HL-60/S4 treated with retinoic acid at 250 ng/mL for 4 days and 3 days (cell line): ENCODE data around the gene LRRK2.

Source experiments
- in situ Hi-C: fragments of 300-500 bp; cut with MboI; formaldehyde crosslinking; loops from 2 replicates; pipeline ENCODE4 v1.7.0; 2022; ENCODE audit warnings: low sequenced_read_pairs

The LRRK2 gene

DNA sequence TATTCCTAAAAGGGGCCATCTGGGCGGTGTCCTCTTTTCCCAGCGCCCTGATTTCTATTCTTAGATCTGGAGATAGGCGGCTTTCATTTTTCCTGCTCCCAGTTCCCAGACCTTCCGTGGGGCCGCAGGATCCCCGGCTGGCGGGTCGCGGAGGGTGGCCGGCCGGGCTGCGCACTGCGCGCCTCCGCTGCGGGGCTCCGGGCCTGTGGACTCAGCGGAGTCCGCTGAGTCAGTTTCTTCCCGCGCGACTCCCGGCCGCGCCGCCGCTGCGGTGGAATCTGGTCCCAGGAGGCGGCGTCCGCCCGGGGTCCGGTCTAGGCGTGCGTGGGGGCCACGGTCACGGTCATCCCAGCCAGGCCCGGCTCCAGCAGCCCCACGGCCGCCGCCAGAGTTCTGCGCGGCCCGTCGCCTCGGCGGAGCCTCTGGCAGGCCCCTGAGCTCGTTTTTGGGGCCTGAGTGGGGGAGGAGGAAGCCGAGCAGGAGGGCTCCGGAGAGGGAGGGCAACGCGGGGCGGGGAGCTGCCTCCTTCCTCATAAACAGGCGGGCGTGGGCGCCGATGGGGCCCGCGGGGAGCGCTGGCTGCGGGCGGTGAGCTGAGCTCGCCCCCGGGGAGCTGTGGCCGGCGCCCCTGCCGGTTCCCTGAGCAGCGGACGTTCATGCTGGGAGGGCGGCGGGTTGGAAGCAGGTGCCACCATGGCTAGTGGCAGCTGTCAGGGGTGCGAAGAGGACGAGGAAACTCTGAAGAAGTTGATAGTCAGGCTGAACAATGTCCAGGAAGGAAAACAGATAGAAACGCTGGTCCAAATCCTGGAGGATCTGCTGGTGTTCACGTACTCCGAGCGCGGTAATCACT is at the start of gene LRRK2:
Gene LRRK2, plus strand, starts transcription at position 559 of the 853 bp plus-strand sequence. Its CDS starts 135 bp downstream, at position 694.
- in situ Hi-C loops = no loop called here

DNA sequence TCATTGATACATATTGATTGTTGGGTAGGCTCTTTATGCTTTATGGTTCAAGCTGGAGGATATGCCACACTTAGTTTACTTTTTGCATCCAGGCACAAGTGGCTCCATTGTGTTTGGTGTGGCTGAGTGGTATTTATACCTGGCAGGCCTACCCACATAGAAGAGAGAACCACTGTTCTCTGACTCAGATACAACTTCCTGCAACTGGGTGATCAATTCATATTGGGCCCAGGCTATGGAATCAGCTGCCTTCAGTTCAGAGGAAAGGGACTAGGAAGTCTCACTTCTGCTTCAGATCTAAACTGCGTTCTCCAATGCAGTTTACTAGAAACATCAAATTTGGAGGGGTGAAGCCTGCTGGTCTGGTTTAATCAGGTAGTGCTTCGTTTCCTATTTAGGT is 49.8 kb upstream of the LRRK2 start:
- in situ Hi-C loops = no loop called here

DNA sequence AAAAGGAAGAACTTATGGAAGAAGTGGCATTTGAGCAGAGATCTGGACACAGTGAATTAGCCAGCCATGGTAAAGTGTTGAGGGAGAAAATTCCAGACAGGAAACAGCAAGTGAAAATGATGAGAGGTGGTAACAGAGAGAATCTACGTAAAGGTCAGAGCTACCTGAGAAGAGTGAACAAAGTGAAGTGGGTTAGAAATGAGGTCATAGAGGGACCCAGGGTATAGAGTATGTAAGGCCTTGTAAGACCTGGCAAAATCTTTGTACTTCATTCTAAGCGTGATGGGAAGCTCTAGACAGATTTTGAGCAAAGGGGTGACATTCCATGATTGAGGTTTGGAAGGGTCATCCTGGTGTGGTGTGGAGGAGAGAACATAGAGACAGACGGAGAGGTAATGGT is 49.3 kb upstream of the LRRK2 start:
- in situ Hi-C loops = no loop called here

DNA sequence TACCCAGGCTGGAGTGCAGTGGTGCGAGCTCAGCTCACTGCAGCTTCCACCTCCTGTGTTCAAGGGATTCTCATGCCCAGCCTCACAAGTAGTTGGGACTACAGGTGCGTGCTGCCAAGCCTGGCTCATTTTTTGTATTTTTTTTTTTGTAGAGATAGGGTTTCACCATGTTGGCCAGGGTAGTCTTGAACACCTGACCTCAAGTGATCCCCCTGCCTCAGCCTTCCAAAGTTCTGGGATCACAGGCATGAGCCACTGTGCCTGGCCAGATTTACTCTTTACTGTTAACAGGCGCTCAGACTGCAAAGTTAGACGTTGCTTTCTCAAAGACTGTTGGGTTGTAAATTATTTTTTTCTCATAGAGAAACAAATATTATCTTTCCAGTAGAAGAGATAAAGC is 46.1 kb upstream of the LRRK2 start:
- in situ Hi-C loops = no loop called here

DNA sequence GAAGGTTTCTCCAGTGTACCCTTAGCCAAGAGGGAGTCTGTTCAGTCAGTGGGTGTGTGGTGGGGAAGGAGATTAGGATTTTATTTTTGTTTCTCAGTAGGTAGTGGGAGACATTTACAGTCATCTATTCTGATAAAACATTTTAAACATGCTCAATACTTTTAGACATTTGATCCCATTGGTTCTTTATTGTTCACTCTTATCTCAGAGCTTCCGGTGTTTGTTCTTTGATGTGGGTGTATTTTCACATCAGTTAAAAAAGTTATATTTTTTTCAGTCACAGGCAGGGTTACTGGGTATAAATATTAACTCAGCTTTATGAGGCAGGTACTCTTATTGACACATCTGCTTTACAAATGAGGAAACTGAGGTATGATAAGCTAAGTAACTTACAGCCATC is 43.3 kb upstream of the LRRK2 start:
- in situ Hi-C loops = no loop called here

DNA sequence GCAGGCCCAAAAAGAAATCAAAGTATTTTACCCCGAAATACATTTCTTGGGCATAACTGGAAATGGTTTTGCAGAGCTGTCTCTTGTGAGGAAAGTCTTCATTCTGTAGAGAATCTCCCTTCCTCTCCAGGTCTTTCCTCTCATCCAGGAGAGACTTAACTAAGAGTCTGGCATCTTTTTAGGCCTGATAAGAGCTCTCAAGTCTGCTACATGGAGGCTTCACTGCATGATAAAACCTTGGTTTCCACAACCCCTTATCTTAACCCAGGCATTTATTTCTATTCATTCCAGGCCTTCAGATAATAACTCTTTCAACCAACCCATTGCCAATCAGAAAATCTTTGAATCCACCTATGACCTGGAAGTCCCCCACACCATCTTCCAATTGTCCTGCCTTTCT is 41.1 kb upstream of the LRRK2 start:
- in situ Hi-C loops = no loop called here

DNA sequence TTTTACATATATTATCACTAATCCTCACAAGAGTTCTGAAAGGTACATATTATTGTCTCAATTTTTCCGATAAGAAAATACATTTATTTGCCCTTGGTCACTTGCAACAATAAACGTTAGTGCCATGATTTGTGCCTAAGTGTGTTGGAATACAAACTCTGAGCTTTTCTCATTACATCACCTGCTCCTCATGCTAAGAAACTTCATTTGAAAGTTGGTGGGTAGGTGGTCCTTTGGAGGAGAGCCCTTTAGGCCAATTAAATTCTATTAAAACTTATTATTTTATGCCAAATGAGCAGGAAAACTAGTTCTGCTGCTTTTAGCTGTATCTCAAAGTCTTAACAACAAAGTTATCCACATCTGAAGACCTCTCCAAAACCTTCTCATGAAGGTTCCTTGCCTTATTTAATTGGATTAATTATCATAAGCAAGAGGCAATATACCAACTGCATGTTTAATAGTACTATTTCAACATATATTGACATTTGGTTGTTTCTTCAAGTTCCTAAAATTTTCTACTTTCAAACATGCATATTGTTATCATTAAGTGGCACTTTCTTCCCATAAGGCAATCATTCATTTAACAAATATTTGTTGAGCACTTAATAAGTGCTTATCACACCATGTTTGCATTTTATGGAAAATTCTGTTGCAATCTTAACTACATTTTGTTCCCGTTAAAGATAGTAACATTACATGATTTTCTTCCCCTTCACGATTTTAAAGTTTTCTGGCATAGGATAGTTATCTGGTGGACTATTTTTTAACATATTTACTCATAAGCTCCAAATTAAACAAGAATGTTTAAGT is 40.1 kb upstream of the LRRK2 start:
- in situ Hi-C loops = no loop called here

DNA sequence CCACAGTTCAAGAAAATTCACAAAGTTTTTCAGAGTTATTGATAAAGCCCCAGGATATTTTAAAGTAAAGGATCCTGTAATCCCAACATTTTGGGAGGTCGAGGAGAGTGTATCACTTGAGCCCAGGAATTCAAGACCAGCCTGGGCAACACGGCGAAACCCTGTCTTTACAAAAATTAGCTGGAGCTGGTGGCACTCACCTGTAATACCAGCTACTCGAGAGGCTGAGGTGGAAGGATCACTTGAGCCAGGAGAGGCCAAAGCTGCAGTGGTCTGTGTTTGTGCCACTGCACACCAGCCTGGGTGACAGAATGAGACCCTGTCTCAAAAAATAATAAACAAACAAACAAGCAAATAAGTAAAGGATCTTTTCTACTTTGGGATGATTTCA is 39.5 kb upstream of the LRRK2 start:
- in situ Hi-C loops = no loop called here

DNA sequence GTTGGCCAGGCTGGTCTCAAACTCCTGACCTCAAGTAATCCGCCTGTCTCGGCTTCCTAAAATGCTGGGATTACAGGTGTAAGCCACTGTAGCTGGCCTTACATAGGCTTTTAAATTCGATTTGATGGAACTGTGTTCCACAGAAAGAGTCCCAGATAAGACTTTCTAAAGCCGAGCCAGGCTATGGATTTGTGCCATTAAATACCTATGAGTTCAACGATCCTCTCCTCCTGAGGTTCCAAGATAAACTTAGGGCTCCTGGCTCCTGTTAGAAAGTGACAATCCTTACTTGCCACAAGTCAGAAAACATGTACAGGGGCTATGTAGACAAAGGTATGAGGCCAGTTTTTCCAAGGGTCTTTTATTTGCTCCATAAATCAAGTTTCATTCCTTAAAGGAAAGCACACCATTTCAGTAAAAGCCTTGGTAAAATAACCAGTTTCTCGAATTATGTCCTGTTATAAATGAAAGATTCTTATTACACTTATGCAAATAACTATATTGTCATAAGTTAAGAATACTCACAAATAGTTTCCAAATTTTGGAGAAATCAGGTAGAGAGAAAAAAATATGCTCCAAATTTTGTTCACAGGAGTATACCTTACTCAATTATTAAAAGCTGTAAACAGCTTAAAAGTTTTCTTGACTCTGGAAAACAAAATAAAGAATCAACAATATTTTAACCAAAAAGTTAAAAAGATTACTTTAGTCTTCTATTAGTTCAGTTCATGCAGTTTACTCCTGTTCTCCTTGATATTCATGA is 36.1 kb upstream of the LRRK2 start:
- in situ Hi-C loops = no loop called here

DNA sequence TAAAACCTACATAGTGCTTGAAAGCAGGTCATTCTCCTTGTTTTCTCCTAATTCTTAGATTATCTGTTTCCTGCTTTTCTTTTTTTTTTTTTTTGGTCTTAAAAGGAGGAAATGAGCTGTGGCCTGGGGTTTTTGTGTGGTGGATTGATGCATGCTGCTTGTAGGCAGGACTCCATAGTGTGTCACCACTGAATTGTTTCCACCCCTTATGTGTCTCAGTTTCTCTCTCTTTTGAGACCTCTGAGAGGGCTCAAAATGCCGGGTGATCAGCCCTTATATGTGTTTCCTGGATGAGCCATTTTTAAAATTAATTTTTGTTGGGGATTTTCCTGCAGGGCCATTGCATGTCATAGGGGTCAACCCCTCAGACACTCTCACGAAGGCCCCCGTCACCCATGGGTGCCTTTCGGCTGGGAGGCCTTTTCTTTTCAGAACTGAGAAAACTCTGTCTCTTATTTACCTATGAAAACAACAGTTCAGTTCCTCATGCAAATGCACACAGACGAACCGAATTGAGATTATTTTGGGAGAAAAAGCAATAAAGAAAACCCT is 32.0 kb upstream of the LRRK2 start:
- in situ Hi-C loops = no loop called here

DNA sequence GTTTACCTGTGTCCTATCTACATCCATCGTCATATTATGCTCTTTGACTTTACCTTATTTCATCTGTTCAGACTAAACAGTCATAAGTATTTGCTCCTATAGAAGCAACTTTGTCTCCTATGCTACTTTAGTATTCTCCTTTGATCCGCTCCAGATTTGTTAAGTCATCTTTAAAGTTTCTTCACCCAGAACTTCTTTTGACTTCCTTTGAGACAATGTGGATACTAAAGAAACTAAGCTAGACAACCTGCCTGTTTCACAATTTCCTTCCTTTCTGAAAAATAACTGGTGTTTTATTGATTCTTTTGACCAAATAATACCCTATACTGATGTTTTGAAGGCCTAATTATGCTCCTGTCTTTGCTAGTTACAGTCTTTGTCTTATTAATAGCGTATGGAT is 30.0 kb upstream of the LRRK2 start:
- in situ Hi-C loops = no loop called here

DNA sequence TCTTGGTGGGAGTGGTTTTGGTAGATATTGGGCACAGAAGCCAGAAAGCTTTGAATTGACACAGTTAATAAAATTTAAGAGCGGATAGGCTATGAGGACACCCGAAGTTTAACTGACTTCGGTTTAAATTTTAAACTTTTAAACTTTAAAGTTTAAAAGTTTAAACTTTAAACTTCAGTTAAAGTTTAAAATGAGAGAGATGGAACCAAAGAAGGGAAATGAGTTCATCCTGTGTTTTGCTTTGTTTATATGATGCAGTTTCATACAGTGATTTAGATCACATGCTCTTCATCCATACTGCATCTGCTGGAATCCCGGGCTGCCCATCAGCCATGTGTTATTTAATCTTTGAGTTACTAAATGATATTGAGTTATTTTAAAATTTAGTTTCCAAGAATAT is 27.2 kb upstream of the LRRK2 start:
- in situ Hi-C loops = no loop called here

DNA sequence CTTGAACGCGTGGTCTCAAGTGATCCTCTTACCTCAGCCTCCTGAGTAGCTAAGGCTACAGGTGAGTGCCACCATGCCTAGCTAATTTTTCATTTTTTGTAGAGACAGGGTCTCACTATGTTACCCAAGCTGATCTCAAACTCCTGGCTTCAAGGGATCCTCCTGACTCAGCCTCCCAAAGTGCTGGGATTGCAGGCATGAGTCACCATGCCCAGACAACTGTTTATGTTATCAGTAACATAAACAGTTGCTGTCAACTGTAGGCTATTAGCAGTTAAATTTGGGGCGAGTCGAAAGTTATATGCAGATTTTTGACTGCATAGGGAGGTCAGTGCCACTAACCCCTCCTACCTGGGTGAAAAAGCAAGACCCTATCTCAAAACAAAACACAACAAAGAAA is 26.2 kb upstream of the LRRK2 start:
- in situ Hi-C loops = no loop called here

DNA sequence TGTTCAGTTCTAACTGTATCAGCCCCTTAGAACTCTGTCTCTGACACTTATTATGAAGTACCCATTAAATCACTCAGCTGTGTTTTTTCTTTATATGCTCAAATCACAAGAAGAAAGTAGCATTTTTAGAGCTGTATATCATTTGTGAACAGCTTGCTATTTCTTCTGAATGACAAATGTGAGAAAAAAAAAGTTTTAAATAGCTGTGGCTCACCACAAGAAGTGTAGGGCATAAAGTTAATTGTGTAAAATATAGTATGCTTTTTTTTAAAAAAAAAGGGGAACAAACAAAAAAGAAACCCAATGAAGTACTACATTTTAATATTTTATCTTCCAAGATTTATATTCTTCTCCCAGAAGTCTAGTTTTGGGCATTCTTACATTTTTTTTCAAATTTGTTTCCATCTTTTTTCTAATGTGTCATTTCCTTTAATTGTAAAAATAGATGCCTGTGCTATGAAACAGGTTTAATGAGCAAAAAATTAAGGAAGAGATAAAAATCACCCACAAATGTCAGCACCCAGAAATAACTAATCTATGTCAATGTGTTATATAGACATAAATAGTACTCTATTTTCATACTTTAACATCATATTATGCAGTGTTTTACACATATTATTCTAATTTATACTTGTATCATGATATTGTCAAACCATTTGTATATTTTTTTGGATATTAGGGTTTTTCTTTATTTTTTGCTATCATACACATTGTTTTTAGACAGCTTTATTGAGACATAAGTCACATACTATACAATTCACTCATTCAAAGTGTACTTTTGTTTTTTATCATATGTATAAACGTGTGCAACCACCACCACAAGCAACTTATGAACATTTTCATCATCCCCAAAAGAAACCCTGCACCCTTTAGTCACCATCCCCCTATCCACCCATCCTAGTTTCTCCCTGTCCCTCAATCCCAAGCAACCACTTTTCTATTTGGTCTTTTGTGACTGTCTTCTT is 22.4 kb upstream of the LRRK2 start:
- in situ Hi-C loops = no loop called here

DNA sequence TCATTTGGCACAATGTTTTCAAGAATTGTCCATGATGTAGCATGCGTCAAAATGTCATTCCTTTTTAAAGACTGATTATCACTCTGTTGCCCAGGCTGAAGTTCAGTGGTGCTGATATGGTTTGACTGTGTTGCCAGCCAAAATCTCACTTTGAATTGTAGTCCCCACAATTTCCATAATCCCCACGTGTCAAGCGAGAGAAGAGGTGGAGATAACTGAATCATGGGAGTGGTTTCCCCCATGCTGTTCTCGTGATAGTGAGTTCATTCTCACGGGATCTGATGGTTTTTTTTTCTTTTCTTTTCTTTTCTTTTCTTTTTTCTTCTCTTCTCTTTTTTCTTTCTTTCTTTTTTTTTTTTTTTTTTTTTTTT is 21.8 kb upstream of the LRRK2 start:
- in situ Hi-C loops = no loop called here

DNA sequence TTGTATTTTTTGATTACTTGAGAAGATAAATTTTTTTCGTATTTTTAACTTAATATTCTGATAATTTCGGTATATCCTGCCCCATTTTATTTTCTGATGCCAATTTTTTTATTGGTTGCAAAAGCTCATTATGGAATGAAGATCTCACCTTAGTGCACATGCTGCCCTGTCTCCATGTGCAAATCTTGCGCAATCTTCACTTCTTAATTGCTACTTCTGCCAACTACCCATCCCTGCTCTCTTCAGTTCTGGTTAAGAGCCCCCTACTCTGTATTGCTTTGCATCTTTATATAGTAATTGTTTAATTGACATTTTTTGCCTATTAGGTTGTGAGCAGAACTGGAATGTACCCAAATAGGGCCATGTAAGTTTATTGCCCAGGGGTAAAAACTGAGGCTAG is 20.5 kb upstream of the LRRK2 start:
- in situ Hi-C loops = no loop called here

DNA sequence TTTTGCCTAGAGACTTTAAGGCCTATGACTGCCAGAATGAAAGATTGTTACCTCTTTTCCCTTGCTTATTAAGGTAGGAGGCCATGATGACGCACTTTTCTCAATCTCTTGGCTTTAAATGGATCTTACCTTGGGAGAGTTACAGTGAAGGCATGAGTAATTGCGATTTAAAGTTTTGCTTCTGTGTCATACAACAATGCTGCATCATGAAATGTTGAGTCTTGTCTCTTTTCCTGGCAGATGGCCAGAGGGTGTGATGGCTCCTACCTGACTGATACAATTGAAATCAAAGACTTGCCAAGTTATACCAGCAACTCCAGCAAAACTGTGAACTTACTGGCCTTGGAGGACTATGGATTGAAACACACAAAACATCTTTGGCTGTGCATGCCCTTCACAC is 17.2 kb upstream of the LRRK2 start:
- in situ Hi-C loops = no loop called here

DNA sequence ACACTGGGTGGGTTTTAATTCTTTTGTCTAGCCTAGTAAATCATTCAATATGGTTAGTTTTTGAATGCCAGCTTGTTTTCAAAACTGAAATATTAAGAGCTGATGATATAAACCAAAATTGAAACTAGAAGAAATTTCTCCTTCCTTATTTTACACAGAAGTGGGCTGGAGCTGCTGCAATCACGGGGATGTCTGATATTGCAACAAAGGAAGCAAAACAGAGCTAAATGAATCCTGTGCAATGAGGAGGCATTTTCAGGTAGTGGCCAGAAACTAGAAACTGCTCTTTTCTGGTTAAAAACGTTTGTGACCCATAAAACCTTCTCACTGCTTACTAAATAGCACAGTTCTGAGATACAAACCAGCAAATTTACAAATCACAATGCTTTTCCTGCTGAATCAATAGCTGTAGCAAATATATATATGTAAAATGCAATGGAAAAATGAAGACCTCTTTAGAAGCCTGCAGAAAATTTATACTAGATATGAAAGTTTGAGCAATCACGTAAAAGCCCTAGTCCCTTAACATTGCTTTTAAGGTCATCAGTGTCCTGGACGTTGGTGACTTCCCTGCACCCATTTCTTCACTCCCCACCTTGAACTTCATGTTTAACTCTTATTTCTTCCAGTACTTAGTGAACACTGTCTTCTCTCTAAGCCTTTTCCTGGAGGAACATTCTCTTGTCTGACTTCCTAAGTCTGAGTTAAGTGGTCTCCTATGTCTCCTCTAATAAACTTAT is 15.9 kb upstream of the LRRK2 start:
- in situ Hi-C loops = no loop called here

DNA sequence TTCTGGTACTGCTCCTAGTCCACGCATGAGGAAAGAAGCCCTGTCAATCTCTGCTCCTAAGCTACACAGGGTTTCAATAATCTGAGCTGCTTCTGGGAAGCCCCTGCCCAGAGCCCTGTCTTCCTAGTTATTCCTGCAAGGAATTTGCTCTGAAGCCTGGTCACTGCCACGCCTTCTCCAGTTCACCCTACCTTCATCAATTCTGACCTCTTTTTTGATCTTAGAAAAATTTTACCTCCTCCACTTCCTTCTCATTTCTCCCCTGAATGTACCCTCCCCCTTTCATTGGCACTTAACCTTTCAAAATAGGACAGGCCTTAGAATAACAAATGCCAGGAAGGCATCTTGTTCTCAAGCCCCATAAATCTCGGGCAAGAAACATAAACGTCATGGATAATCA is 14.9 kb upstream of the LRRK2 start:
- in situ Hi-C loops = no loop called here
